Esophagus muscularis mucosa (tissue), 3 donors: ENCODE measurements around the gene PTPRT.

Experiments
- POLR2A ChIP-seq: fragments of 450-650 bp; IDR thresholded peaks from one replicate; pipeline ENCODE4 v1.6.1; 2017; ENCODE audit warnings: antibody characterized with exemption, moderate library complexity, mild to moderate bottlenecking, low read depth
- POLR2AphosphoS5 ChIP-seq, 2 donors: sonication (generic); formaldehyde crosslinking; IDR thresholded peaks; one replicate each; pipeline ENCODE4 v1.6.1; 2017; ENCODE audit warnings: antibody characterized with exemption in 2 of 2
- TF ChIP-seq, protein P1 (sequence below), 3 experiments: fragments of 200-600 bp in 2 of 3; fragments of 450-650 bp in 1 of 3; sonication (generic) in 2 of 3; IDR thresholded peaks; one replicate each; pipeline ENCODE4 v1.5.1; 2017 to 2019; ENCODE audit warnings: antibody characterized with exemption in 3 of 3, mild to moderate bottlenecking in 2 of 3, moderate library complexity in 1 of 3

DNA sequence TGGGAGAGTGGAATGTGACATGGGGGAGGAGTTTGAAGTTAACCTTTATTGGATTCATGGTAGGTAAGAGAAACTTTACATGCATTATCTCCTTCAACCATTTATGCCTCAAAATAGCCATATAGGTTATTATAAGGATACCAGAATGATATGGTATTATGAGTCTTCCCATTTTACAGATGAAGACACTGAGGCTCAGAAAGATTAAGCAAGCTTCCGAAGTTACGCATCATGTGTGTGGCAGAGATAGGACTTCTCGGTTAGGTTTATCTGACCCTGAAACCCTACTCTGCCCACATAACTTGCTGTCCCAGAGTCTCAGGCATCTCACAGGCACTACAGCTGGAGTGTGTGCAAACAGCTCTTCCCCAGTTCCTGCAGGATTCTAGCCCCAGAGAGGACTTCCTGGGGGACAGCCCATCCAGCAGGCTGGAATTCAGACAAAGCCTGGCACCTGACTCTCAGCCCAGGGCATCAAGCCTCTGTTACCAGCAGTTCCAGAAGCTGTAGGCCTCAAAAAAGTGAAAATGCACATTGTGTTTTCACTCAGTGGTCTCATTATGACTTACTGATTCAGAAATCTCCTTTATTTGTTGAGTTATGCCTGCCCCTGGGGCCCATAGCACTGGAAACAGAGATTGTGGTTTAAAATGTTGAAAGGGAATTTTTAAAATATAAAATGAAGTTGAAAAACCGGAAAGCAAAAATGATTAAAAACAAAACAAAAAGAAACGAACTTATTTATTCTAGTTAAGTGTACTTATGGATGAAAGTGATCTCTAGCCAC, 1058.7 kb downstream of the PTPRT start:
- no peak for TF ChIP-seq POLR2AphosphoS5 (IDR thresholded peaks at IDR 0.05)
- TF ChIP-seq, protein P1, sequence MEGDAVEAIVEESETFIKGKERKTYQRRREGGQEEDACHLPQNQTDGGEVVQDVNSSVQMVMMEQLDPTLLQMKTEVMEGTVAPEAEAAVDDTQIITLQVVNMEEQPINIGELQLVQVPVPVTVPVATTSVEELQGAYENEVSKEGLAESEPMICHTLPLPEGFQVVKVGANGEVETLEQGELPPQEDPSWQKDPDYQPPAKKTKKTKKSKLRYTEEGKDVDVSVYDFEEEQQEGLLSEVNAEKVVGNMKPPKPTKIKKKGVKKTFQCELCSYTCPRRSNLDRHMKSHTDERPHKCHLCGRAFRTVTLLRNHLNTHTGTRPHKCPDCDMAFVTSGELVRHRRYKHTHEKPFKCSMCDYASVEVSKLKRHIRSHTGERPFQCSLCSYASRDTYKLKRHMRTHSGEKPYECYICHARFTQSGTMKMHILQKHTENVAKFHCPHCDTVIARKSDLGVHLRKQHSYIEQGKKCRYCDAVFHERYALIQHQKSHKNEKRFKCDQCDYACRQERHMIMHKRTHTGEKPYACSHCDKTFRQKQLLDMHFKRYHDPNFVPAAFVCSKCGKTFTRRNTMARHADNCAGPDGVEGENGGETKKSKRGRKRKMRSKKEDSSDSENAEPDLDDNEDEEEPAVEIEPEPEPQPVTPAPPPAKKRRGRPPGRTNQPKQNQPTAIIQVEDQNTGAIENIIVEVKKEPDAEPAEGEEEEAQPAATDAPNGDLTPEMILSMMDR (IDR thresholded peaks at IDR 0.05) = no peak
- TF ChIP-seq POLR2A = no peak
